Left ventricle myocardium inferior (tissue), 1 donor: Measurements from ENCODE around the gene FGF8. TPM values are rescaled to one million over a fixed set of nuclear protein-coding genes. Genes with fewer than 3 reads are reported as not detected.

Experiments
- DNase-seq: peaks from one replicate; pipeline ENCODE4 v3.0.0-alpha.2; 2020
- H3K27ac ChIP-seq: fragments of 200-600 bp; replicated peaks from 2 replicates; pipeline ENCODE4 v1.8.0; 2021
- H3K27me3 ChIP-seq: fragments of 200-600 bp; 2 replicates; pipeline ENCODE4 v1.8.0; 2021; ENCODE audit warnings: low read depth
- H3K36me3 ChIP-seq: fragments of 200-600 bp; 2 replicates; pipeline ENCODE4 v1.8.0; 2021
- H3K4me1 ChIP-seq: fragments of 200-600 bp; 2 replicates; pipeline ENCODE4 v1.8.0; 2021
- H3K4me3 ChIP-seq: fragments of 200-600 bp; 2 replicates; pipeline ENCODE4 v1.8.0; 2021; ENCODE audit warnings: mild to moderate bottlenecking, moderate library complexity
- H3K9me3 ChIP-seq: fragments of 200-600 bp; replicated peaks from 2 replicates; pipeline ENCODE4 v1.8.0; 2021
- CTCF ChIP-seq: fragments of 200-600 bp; IDR thresholded peaks from 2 replicates; pipeline ENCODE4 v1.8.0; 2021; ENCODE audit warnings: antibody characterized with exemption, mild to moderate bottlenecking, borderline replicate concordance
- intact Hi-C: fragments of 100-400 bp; cut with micrococcal nuclease; formaldehyde crosslinking; loops from one replicate; pipeline ENCODE4 v1.11.0; 2022
- total RNA-seq: library from RNA; stranded (reverse); fragmentation: NEBNext Ultra II Directional; extraction: Animal tissue kit (Norgen Biotek cat#: 25700); gene quantifications from one replicate; pipeline ENCODE4 v1.2.1, GENCODE V29; 2021
- donor health status: DM: no; HTN: yes; CAD: no; lungs with severe emphysema.

The FGF8 gene
- total RNA-seq, 1 donor from 2014 or later = not detected

- no peak for TF ChIP-seq CTCF
- Histone ChIP-seq H3K27ac (no peak overlapping the region), H3K4me3 (no peak overlapping the region), H3K36me3 (no peaks in the 10 kb centered on the region), H3K27me3 (peaks cover 37% of the 10 kb centered on the region), H3K9me3 (no peaks in the 10 kb centered on the region), H3K4me1 (no peaks in the 10 kb centered on the region)
- intact Hi-C loops = no loop called here
- no peak for DNase-seq
Observed at GRCh38 chr10:101726115-101726387, 49.9 kb downstream of the FGF8 start.

- TF ChIP-seq CTCF = no peak
- no peaks in the 10 kb centered on the region for H3K36me3 ChIP-seq
- peaks cover 42% of the 10 kb centered on the region for H3K27me3 ChIP-seq
- no peak overlapping the region for H3K4me3 ChIP-seq
- no peak overlapping the region for H3K27ac ChIP-seq
- H3K4me1 ChIP-seq = no peaks in the 10 kb centered on the region
- DNase-seq = no peak
- intact Hi-C loops = no loop called here
- no peaks in the 10 kb centered on the region for H3K9me3 ChIP-seq
Observed at GRCh38 chr10:101725296-101726114, 50.4 kb downstream of the FGF8 start.

GRCh38 chr10:101724446-101724845 is 51.5 kb downstream of the FGF8 start:
- TF ChIP-seq CTCF = no peak
- Histone ChIP-seq H3K27me3 (peaks cover 48% of the 10 kb centered on the region), H3K4me1 (no peaks in the 10 kb centered on the region), H3K27ac (no peak overlapping the region), H3K4me3 (no peak overlapping the region), H3K9me3 (no peaks in the 10 kb centered on the region), H3K36me3 (no peaks in the 10 kb centered on the region)
- DNase-seq = no peak
- intact Hi-C loops = no loop called here

- Histone ChIP-seq H3K27ac (no peak overlapping the region), H3K4me3 (no peak overlapping the region), H3K9me3 (no peaks in the 10 kb centered on the region), H3K4me1 (no peaks in the 10 kb centered on the region), H3K36me3 (no peaks in the 10 kb centered on the region), H3K27me3 (peaks cover 49% of the 10 kb centered on the region)
- DNase-seq = no peak
- intact Hi-C loops = no loop called here
- TF ChIP-seq CTCF = no peak
Observed at GRCh38 chr10:101723176-101723575, 52.7 kb downstream of the FGF8 start.

- no peaks in the 10 kb centered on the region for H3K4me1 ChIP-seq
- no peak overlapping the region for H3K4me3 ChIP-seq
- peaks cover 53% of the 10 kb centered on the region for H3K27me3 ChIP-seq
- DNase-seq = no peak
- H3K27ac ChIP-seq = no peak overlapping the region
- intact Hi-C loops = no loop called here
- no peaks in the 10 kb centered on the region for H3K9me3 ChIP-seq
- no peaks in the 10 kb centered on the region for H3K36me3 ChIP-seq
- TF ChIP-seq CTCF = no peak
Observed at GRCh38 chr10:101721806-101722205, 54.1 kb downstream of the FGF8 start.
